GM18502 (cell line): ENCODE data around the gene EPHB2.

Source experiments
- ATAC-seq: cut with Tn5 transposase; IDR thresholded peaks from one replicate; pipeline ENCODE4 v1.9.1; 2021; ENCODE audit warnings: mild to moderate bottlenecking; ENCODE audit not compliant: unreplicated experiment, poor library complexity

Gene EPHB2

GRCh38 chr1:22794647-22795365 is 84.2 kb downstream of the EPHB2 start:
- ATAC-seq: no peak

GRCh38 chr1:22795366-22795714 is 84.7 kb downstream of the EPHB2 start:
- no peak for ATAC-seq

GRCh38 chr1:22796642-22797041 is 86.0 kb downstream of the EPHB2 start:
- no peak for ATAC-seq

GRCh38 chr1:22798083-22798482 is 87.4 kb downstream of the EPHB2 start:
- no peak for ATAC-seq

- no peak for ATAC-seq
These were observed 89.3 kb downstream of the EPHB2 start for GRCh38 chr1:22799971-22800370.

- ATAC-seq: no peak
These were observed 90.0 kb downstream of the EPHB2 start for GRCh38 chr1:22800629-22801028.

GRCh38 chr1:22801347-22801746 is 90.7 kb downstream of the EPHB2 start:
- no peak for ATAC-seq

GRCh38 chr1:22801761-22802160 is 91.1 kb downstream of the EPHB2 start:
- no peak for ATAC-seq

GRCh38 chr1:22803833-22804232 is 93.2 kb downstream of the EPHB2 start:
- ATAC-seq: no peak

GRCh38 chr1:22804406-22804805 is 93.8 kb downstream of the EPHB2 start:
- no peak for ATAC-seq

GRCh38 chr1:22804969-22805671 is 94.5 kb downstream of the EPHB2 start:
- ATAC-seq: no peak

- no peak for ATAC-seq
These were observed 95.0 kb downstream of the EPHB2 start for GRCh38 chr1:22805672-22806038.

- ATAC-seq: no peak
These were observed 95.9 kb downstream of the EPHB2 start for GRCh38 chr1:22806584-22806983.

GRCh38 chr1:22807340-22807739 is 96.7 kb downstream of the EPHB2 start:
- no peak for ATAC-seq

GRCh38 chr1:22808186-22808675 is 97.6 kb downstream of the EPHB2 start:
- no peak for ATAC-seq

GRCh38 chr1:22808676-22809483 is 98.2 kb downstream of the EPHB2 start:
- no peak for ATAC-seq

GRCh38 chr1:22809783-22810182 is 99.1 kb downstream of the EPHB2 start:
- no peak for ATAC-seq

GRCh38 chr1:22810378-22810777 is 99.7 kb downstream of the EPHB2 start:
- ATAC-seq: no peak

GRCh38 chr1:22812092-22812880 is 101.6 kb downstream of the EPHB2 start:
- ATAC-seq: no peak

GRCh38 chr1:22812993-22813790 is 102.6 kb downstream of the EPHB2 start:
- ATAC-seq: no peak
